ENCODE results near the gene MYH11. TPM values are rescaled to one million over a fixed set of nuclear protein-coding genes. Genes with fewer than 3 reads are reported as not detected.

The MYH11 gene
- total RNA-seq, 4 donors from 2014 or later = 121 to 1,349 (median 217) TPM

DNA sequence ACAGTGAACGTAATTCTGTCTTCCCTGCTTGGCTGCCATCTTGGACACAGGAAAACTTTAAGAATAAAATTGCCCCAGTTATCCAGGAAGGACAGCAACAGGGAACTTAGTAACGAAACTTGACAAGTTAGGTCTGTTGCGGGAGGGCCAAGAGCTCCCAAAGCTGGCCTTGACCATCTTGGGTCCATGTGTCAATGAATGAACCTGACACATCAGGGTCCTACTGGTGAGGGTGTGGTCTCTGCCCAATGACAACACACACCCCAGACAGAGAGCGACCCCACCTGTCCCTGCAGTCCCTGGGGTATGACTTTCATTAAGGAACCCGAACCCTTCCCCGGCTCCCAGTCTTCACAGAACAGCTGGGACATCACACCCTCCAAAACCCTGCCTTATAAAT lies 110.5 kb downstream of the MYH11 start:
- TF ChIP-seq POLR2A (IDR thresholded peaks at IDR 0.05) (no peak), CTCF (IDR thresholded peaks at IDR 0.05) (no peak)
- Histone ChIP-seq H3K4me1 (no peaks in the 10 kb centered on the region), H3K27ac (peak overlapping the region in 1 of 4 donors; percentile 7), H3K36me3 (peaks cover 0 to 26% (median 0%) of the 10 kb centered on the region in 3 donors), H3K9me3 (no peaks in the 10 kb centered on the region), H3K4me3 (no peak overlapping the region), H3K27me3 (no peaks in the 10 kb centered on the region)
- intact Hi-C loops (cut with DNase I) = no loop called here
- DNase-seq = no peak
- 88 to 90% methylated on average over 6 of the region's 6 CpGs for WGBS, 2 donors

DNA sequence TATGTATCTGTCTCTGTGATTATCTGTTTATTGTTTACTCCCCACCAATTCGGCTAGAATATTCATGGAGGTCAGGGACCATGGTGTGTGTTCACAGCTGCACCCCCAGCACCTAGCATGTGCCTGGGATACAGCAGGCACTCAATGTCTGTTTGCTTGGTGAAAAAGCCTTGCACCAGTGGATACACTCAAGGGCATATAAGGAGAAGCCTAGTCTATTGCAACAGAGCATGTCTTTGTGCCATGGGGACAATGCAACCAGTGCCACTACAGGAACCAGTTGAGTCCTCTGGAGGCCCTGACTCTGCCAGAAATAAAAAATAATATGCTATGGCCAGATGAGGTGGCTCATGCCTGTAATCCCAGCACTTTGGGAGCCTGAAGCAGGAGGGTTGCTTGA lies 113.2 kb downstream of the MYH11 start:
- DNase-seq = no peak
- Histone ChIP-seq H3K36me3 (peaks cover 0 to 50% (median 0%) of the 10 kb centered on the region in 3 donors), H3K4me3 (no peak overlapping the region), H3K4me1 (no peaks in the 10 kb centered on the region), H3K27ac (no peak overlapping the region), H3K9me3 (peaks cover 0 to 6% (median 3%) of the 10 kb centered on the region in 3 donors), H3K27me3 (no peaks in the 10 kb centered on the region)
- 70 to 83% methylated on average over 1 of the region's 1 CpG for WGBS, 2 donors
- intact Hi-C loops (cut with DNase I) = no loop called here
- TF ChIP-seq CTCF (IDR thresholded peaks at IDR 0.05) = no peak
- TF ChIP-seq POLR2A (IDR thresholded peaks at IDR 0.05) = no peak

DNA sequence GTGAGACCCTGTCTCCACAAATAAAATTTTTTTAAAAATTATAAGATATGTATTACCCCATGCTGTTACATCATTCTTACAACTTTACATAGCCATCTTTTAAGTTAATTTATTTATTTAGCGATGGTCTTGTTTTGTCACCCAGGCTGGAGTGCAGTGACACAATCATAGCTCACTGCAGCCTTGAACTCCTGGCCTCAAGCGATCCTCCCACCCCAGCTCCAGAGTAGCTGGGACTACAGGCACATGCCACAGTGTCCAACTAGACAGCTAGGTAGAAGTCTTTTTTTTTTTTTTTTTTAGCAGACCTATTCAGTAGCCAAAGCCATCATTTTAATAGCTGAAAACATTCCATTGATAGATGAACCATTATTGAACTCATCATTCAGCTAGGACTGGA lies 114.1 kb downstream of the MYH11 start:
- H3K36me3 ChIP-seq = peaks cover 0 to 52% (median 0%) of the 10 kb centered on the region in 3 donors
- no peak overlapping the region for H3K27ac ChIP-seq
- H3K27me3 ChIP-seq = no peaks in the 10 kb centered on the region
- TF ChIP-seq CTCF (IDR thresholded peaks at IDR 0.05) = no peak
- TF ChIP-seq POLR2A (IDR thresholded peaks at IDR 0.05) = no peak
- H3K4me3 ChIP-seq = no peak overlapping the region
- intact Hi-C loops (cut with DNase I) = no loop called here
- H3K4me1 ChIP-seq = no peaks in the 10 kb centered on the region
- peaks cover 0 to 6% (median 3%) of the 10 kb centered on the region in 3 donors for H3K9me3 ChIP-seq
- 92 to 93% methylated on average over 2 of the region's 2 CpGs for WGBS, 2 donors
- no peak for DNase-seq

- intact Hi-C loops (cut with DNase I) = no loop called here
- peaks cover 0 to 6% (median 3%) of the 10 kb centered on the region in 3 donors for H3K9me3 ChIP-seq
- 83 to 94% methylated on average over 11 to 12 of the region's 13 CpGs for WGBS, 2 donors
- peaks cover 0 to 59% (median 0%) of the 10 kb centered on the region in 3 donors for H3K36me3 ChIP-seq
- H3K4me1 ChIP-seq = no peaks in the 10 kb centered on the region
- no peak overlapping the region for H3K27ac ChIP-seq
- no peaks in the 10 kb centered on the region for H3K27me3 ChIP-seq
- no peak for DNase-seq
- no peak for TF ChIP-seq CTCF (IDR thresholded peaks at IDR 0.05)
- TF ChIP-seq POLR2A (IDR thresholded peaks at IDR 0.05) = no peak
- H3K4me3 ChIP-seq = no peak overlapping the region
Measured at GRCh38 chr16:15741207-15741871, 115.5 kb downstream of the MYH11 start.

DNA sequence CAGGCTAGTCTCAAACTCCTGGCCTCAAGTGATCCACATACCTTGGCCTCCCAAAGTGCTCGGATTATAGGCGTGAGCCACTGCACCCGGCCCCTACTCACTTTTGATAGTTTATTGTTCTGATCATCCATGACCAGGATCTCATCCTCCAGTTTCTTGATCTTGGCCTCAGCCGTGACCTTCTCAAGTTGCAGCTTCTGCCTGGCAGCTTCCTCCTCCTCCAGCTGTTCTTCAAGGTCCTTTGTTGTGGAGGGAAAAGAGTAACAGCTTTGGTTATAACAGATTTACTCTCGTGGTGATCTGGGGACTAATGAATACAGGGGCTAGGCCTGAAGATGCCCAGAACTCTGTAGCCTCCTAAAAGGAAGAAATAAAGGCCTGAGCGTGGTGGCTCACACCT lies 116.9 kb downstream of the MYH11 start:
- no peak for DNase-seq
- Histone ChIP-seq H3K27me3 (no peaks in the 10 kb centered on the region), H3K27ac (no peak overlapping the region), H3K4me3 (no peak overlapping the region), H3K9me3 (peaks cover 0 to 6% (median 3%) of the 10 kb centered on the region in 3 donors), H3K4me1 (no peaks in the 10 kb centered on the region), H3K36me3 (peaks cover 0 to 72% (median 0%) of the 10 kb centered on the region in 3 donors)
- WGBS, 2 donors = 57 to 73% methylated on average over 5 of the region's 6 CpGs
- TF ChIP-seq POLR2A (IDR thresholded peaks at IDR 0.05) (no peak), CTCF (IDR thresholded peaks at IDR 0.05) (no peak)
- intact Hi-C loops (cut with DNase I) = no loop called here

All from esophagus squamous epithelium (tissue), 5 donors.